Measurements from ENCODE around the gene ATP2B2.
A peak's percentile ranks its signal among the peaks of the same experiment; 100 is the strongest.

Gene ATP2B2

GRCh38 chr3:10511809-10512494, 6.6 kb upstream of the ATP2B2 start:
- no peaks in the 10 kb centered on the region for H3K9me3 ChIP-seq (ENCODE audit: control insufficient read depth in 2 of 2, low read length in 2 of 2)
- no peak overlapping the region for H3K4me3 ChIP-seq (ENCODE audit: low read length in 2 of 2)
- H3K9ac ChIP-seq (ENCODE audit: low read length in 2 of 2): no peak overlapping the region
- H3K27me3 ChIP-seq (ENCODE audit: control insufficient read depth in 1 of 2, insufficient read depth in 2 of 2, low read length in 2 of 2): peaks cover 0 to 7% of the 10 kb centered on the region in 2 donors
- H3K4me1 ChIP-seq (ENCODE audit: control insufficient read depth, insufficient read depth, low read length): no peaks in the 10 kb centered on the region
- no peaks in the 10 kb centered on the region for H3K36me3 ChIP-seq (ENCODE audit: control insufficient read depth in 2 of 2, insufficient read depth in 2 of 2, low read length in 2 of 2)
- H3K27ac ChIP-seq (ENCODE audit: low read length): no peak overlapping the region

GRCh38 chr3:10510743-10511432, 5.5 kb upstream of the ATP2B2 start:
- Histone ChIP-seq H3K9me3 (ENCODE audit: control insufficient read depth in 2 of 2, low read length in 2 of 2) (no peaks in the 10 kb centered on the region), H3K36me3 (ENCODE audit: control insufficient read depth in 2 of 2, insufficient read depth in 2 of 2, low read length in 2 of 2) (no peaks in the 10 kb centered on the region), H3K27me3 (ENCODE audit: control insufficient read depth in 1 of 2, insufficient read depth in 2 of 2, low read length in 2 of 2) (peaks cover 7 to 12% of the 10 kb centered on the region in 2 donors), H3K27ac (ENCODE audit: low read length) (no peak overlapping the region), H3K4me3 (ENCODE audit: low read length in 2 of 2) (no peak overlapping the region), H3K9ac (ENCODE audit: low read length in 2 of 2) (no peak overlapping the region), H3K4me1 (ENCODE audit: control insufficient read depth, insufficient read depth, low read length) (peaks cover under 1% of the 10 kb centered on the region)

GRCh38 chr3:10510086-10510742, 4.8 kb upstream of the ATP2B2 start:
- Histone ChIP-seq H3K36me3 (ENCODE audit: control insufficient read depth in 2 of 2, insufficient read depth in 2 of 2, low read length in 2 of 2) (no peaks in the 10 kb centered on the region), H3K9ac (ENCODE audit: low read length in 2 of 2) (no peak overlapping the region), H3K9me3 (ENCODE audit: control insufficient read depth in 2 of 2, low read length in 2 of 2) (no peaks in the 10 kb centered on the region), H3K27ac (ENCODE audit: low read length) (no peak overlapping the region), H3K4me3 (ENCODE audit: low read length in 2 of 2) (no peak overlapping the region), H3K4me1 (ENCODE audit: control insufficient read depth, insufficient read depth, low read length) (peaks cover 5% of the 10 kb centered on the region), H3K27me3 (ENCODE audit: control insufficient read depth in 1 of 2, insufficient read depth in 2 of 2, low read length in 2 of 2) (peaks cover 9 to 15% of the 10 kb centered on the region in 2 donors)

GRCh38 chr3:10509325-10509724, 3.9 kb upstream of the ATP2B2 start:
- Histone ChIP-seq H3K27ac (ENCODE audit: low read length) (no peak overlapping the region), H3K4me3 (ENCODE audit: low read length in 2 of 2) (no peak overlapping the region), H3K9ac (ENCODE audit: low read length in 2 of 2) (no peak overlapping the region), H3K36me3 (ENCODE audit: control insufficient read depth in 2 of 2, insufficient read depth in 2 of 2, low read length in 2 of 2) (no peaks in the 10 kb centered on the region), H3K27me3 (ENCODE audit: control insufficient read depth in 1 of 2, insufficient read depth in 2 of 2, low read length in 2 of 2) (peaks cover 17 to 23% of the 10 kb centered on the region in 2 donors), H3K4me1 (ENCODE audit: control insufficient read depth, insufficient read depth, low read length) (peaks cover 8% of the 10 kb centered on the region), H3K9me3 (ENCODE audit: control insufficient read depth in 2 of 2, low read length in 2 of 2) (no peaks in the 10 kb centered on the region)

- H3K4me3 ChIP-seq (ENCODE audit: low read length in 2 of 2): no peak overlapping the region
- peaks cover 8% of the 10 kb centered on the region for H3K4me1 ChIP-seq (ENCODE audit: control insufficient read depth, insufficient read depth, low read length)
- H3K36me3 ChIP-seq (ENCODE audit: control insufficient read depth in 2 of 2, insufficient read depth in 2 of 2, low read length in 2 of 2): no peaks in the 10 kb centered on the region
- no peaks in the 10 kb centered on the region for H3K9me3 ChIP-seq (ENCODE audit: control insufficient read depth in 2 of 2, low read length in 2 of 2)
- peaks cover 17 to 25% of the 10 kb centered on the region in 2 donors for H3K27me3 ChIP-seq (ENCODE audit: control insufficient read depth in 1 of 2, insufficient read depth in 2 of 2, low read length in 2 of 2)
- no peak overlapping the region for H3K9ac ChIP-seq (ENCODE audit: low read length in 2 of 2)
- no peak overlapping the region for H3K27ac ChIP-seq (ENCODE audit: low read length)
Observed at GRCh38 chr3:10508619-10509260, 3.4 kb upstream of the ATP2B2 start.

- H3K9ac ChIP-seq (ENCODE audit: low read length in 2 of 2): no peak overlapping the region
- peaks cover 17 to 28% of the 10 kb centered on the region in 2 donors for H3K27me3 ChIP-seq (ENCODE audit: control insufficient read depth in 1 of 2, insufficient read depth in 2 of 2, low read length in 2 of 2)
- H3K36me3 ChIP-seq (ENCODE audit: control insufficient read depth in 2 of 2, insufficient read depth in 2 of 2, low read length in 2 of 2): no peaks in the 10 kb centered on the region
- H3K4me3 ChIP-seq (ENCODE audit: low read length in 2 of 2): no peak overlapping the region
- H3K9me3 ChIP-seq (ENCODE audit: control insufficient read depth in 2 of 2, low read length in 2 of 2): no peaks in the 10 kb centered on the region
- H3K4me1 ChIP-seq (ENCODE audit: control insufficient read depth, insufficient read depth, low read length): peaks cover 8% of the 10 kb centered on the region
- no peak overlapping the region for H3K27ac ChIP-seq (ENCODE audit: low read length)
Observed at GRCh38 chr3:10508235-10508618, 2.8 kb upstream of the ATP2B2 start.

GRCh38 chr3:10507331-10507730, 1.9 kb upstream of the ATP2B2 start:
- peaks cover 8% of the 10 kb centered on the region for H3K4me1 ChIP-seq (ENCODE audit: control insufficient read depth, insufficient read depth, low read length)
- no peak overlapping the region for H3K27ac ChIP-seq (ENCODE audit: low read length)
- H3K27me3 ChIP-seq (ENCODE audit: control insufficient read depth in 1 of 2, insufficient read depth in 2 of 2, low read length in 2 of 2): peaks cover 17 to 32% of the 10 kb centered on the region in 2 donors
- no peak overlapping the region for H3K4me3 ChIP-seq (ENCODE audit: low read length in 2 of 2)
- no peaks in the 10 kb centered on the region for H3K36me3 ChIP-seq (ENCODE audit: control insufficient read depth in 2 of 2, insufficient read depth in 2 of 2, low read length in 2 of 2)
- no peaks in the 10 kb centered on the region for H3K9me3 ChIP-seq (ENCODE audit: control insufficient read depth in 2 of 2, low read length in 2 of 2)
- H3K9ac ChIP-seq (ENCODE audit: low read length in 2 of 2): no peak overlapping the region

- Histone ChIP-seq H3K27ac (ENCODE audit: low read length) (no peak overlapping the region), H3K36me3 (ENCODE audit: control insufficient read depth in 2 of 2, insufficient read depth in 2 of 2, low read length in 2 of 2) (no peaks in the 10 kb centered on the region), H3K9me3 (ENCODE audit: control insufficient read depth in 2 of 2, low read length in 2 of 2) (no peaks in the 10 kb centered on the region), H3K4me3 (ENCODE audit: low read length in 2 of 2) (no peak overlapping the region), H3K9ac (ENCODE audit: low read length in 2 of 2) (no peak overlapping the region), H3K27me3 (ENCODE audit: control insufficient read depth in 1 of 2, insufficient read depth in 2 of 2, low read length in 2 of 2) (peaks cover 17 to 32% of the 10 kb centered on the region in 2 donors), H3K4me1 (ENCODE audit: control insufficient read depth, insufficient read depth, low read length) (peaks cover 8% of the 10 kb centered on the region)
Observed at GRCh38 chr3:10506696-10507095, 1.3 kb upstream of the ATP2B2 start.

- Histone ChIP-seq H3K9ac (ENCODE audit: low read length in 2 of 2) (no peak overlapping the region), H3K4me1 (ENCODE audit: control insufficient read depth, insufficient read depth, low read length) (peaks cover 8% of the 10 kb centered on the region), H3K4me3 (ENCODE audit: low read length in 2 of 2) (peak overlapping the region in 1 of 2 donors; percentile 40), H3K27me3 (ENCODE audit: control insufficient read depth in 1 of 2, insufficient read depth in 2 of 2, low read length in 2 of 2) (peaks cover 17 to 32% of the 10 kb centered on the region in 2 donors), H3K27ac (ENCODE audit: low read length) (no peak overlapping the region), H3K9me3 (ENCODE audit: control insufficient read depth in 2 of 2, low read length in 2 of 2) (no peaks in the 10 kb centered on the region), H3K36me3 (ENCODE audit: control insufficient read depth in 2 of 2, insufficient read depth in 2 of 2, low read length in 2 of 2) (no peaks in the 10 kb centered on the region)
Observed at GRCh38 chr3:10505791-10506585, 602 bp upstream of the ATP2B2 start.
